Measurements from ENCODE around the gene TBX1.
"Not testable (repeated sequence)": the region's sequence is repeated elsewhere in the genome, so short reads cannot be mapped to it uniquely, and the experiment has no call there.

TBX1 gene

GRCh38 chr22:19785461-19786263 lies 25.1 kb downstream of the TBX1 start:
- DNase-seq: no peak

GRCh38 chr22:19786264-19786585 lies 25.6 kb downstream of the TBX1 start:
- DNase-seq: no peak

- no peak for DNase-seq
These were observed 26.6 kb downstream of the TBX1 start for GRCh38 chr22:19786959-19787848.

- DNase-seq: no peak
These were observed 27.2 kb downstream of the TBX1 start for GRCh38 chr22:19787849-19788141.

GRCh38 chr22:19788661-19789225 lies 28.2 kb downstream of the TBX1 start:
- DNase-seq: no peak

GRCh38 chr22:19789406-19789805 lies 28.8 kb downstream of the TBX1 start:
- no peak for DNase-seq

GRCh38 chr22:19789828-19790227 lies 29.2 kb downstream of the TBX1 start:
- no peak for DNase-seq

GRCh38 chr22:19791243-19791642 lies 30.7 kb downstream of the TBX1 start:
- no peak for DNase-seq

GRCh38 chr22:19791894-19792293 lies 31.3 kb downstream of the TBX1 start:
- DNase-seq: no peak

- DNase-seq: not testable (repeated sequence)
These were observed 31.9 kb downstream of the TBX1 start for GRCh38 chr22:19792383-19792896.

GRCh38 chr22:19793161-19793560 lies 32.6 kb downstream of the TBX1 start:
- no peak for DNase-seq

- no peak for DNase-seq
These were observed 33.2 kb downstream of the TBX1 start for GRCh38 chr22:19793661-19794310.

- no peak for DNase-seq
These were observed 35.0 kb downstream of the TBX1 start for GRCh38 chr22:19795617-19796008.

- no peak for DNase-seq
These were observed 35.6 kb downstream of the TBX1 start for GRCh38 chr22:19796160-19796559.

GRCh38 chr22:19797086-19798002 lies 36.8 kb downstream of the TBX1 start:
- no peak for DNase-seq

- no peak for DNase-seq
These were observed 37.6 kb downstream of the TBX1 start for GRCh38 chr22:19798003-19798665.

- no peak for DNase-seq
These were observed 38.3 kb downstream of the TBX1 start for GRCh38 chr22:19798891-19799293.

- DNase-seq: no peak
These were observed 39.0 kb downstream of the TBX1 start for GRCh38 chr22:19799322-19800190.

GRCh38 chr22:19800306-19800705 lies 39.7 kb downstream of the TBX1 start:
- no peak for DNase-seq

- DNase-seq: peak; percentile 5 to 10
These were observed 40.2 kb downstream of the TBX1 start for GRCh38 chr22:19800761-19801244.

All from AML-193 (cell line).